Activated T-cell treated with anti-CD3 and anti-CD28 coated beads, Interleukin-2, amount 50 U/mL, for 1 hour (primary cell): Measurements from ENCODE around the gene URI1.
A peak's percentile ranks its signal among the peaks of the same experiment; 100 is the strongest.
"Not testable (repeated sequence)": the region's sequence is repeated elsewhere in the genome, so short reads cannot be mapped to it uniquely, and the experiment has no call there.

Experiments
- DNase-seq: peaks from one replicate; pipeline ENCODE4 v3.0.0-alpha.2; 2020

The URI1 gene, protein sequence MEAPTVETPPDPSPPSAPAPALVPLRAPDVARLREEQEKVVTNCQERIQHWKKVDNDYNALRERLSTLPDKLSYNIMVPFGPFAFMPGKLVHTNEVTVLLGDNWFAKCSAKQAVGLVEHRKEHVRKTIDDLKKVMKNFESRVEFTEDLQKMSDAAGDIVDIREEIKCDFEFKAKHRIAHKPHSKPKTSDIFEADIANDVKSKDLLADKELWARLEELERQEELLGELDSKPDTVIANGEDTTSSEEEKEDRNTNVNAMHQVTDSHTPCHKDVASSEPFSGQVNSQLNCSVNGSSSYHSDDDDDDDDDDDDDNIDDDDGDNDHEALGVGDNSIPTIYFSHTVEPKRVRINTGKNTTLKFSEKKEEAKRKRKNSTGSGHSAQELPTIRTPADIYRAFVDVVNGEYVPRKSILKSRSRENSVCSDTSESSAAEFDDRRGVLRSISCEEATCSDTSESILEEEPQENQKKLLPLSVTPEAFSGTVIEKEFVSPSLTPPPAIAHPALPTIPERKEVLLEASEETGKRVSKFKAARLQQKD

DNA sequence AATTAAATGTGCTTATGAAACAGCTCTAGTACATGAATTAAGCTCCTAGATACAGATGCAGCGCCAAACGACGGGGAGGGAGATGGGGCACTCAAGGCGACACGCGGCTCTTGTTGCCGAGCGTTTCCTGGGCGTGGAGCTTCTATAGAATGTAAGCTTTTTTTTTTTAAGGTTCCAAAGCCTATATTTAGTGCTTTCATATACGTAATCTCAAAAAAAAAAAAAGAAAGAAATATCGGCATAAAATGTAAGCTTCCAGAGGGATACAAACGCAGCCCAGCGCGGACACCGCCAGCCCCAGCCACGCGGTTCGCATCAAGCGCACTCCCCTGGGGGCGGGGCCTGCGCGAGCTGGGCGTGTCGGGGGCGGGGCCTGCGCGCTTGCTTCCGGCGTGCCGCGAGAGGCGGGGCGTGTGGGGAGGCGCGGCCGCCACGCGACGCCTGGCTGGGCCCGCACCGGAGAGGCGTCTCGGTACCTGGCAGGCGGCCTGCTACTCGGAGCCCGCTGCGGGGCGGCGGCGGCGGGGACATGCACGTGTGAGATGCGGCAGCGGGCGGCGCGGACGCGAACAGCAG is at the start of gene URI1:
Gene URI1 (plus strand): TSS at position 412 of the 576 bp plus-strand sequence. CDS start 309 bp downstream, outside the sequence.
- peak; percentile 98 for DNase-seq

DNA sequence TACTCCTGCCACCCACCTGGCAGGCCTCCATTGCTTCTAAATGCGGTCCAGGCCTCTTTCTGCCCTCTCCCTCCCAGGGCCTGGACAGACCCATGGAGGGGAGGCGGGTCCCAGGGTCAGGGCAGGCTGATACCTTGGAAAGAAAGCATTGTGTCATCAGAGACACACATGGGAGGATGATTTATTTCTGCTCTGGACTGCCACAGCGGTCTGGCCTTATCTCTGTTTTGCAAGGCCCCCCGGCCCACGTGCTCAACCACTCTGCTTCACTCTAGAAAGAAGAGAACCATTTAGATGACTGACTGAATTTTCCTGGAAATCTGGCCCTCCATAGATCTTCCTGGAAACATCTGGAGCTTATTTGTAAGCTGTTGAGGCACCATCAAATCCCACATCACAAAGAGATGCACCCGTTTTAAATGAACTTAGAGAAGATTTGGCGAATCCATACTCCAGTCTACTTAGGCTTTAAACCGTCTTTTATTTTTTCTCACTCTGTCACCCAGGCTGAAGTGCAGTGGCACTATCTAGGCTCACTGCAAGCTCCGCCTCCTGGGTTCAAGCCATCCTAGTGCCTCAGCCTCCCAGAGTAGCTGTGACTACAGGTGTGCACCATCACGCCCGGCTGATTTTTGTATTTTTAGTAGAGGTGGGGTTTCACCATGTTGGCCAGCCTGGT is 48.3 kb upstream of the URI1 start:
- DNase-seq, result no peak

DNA sequence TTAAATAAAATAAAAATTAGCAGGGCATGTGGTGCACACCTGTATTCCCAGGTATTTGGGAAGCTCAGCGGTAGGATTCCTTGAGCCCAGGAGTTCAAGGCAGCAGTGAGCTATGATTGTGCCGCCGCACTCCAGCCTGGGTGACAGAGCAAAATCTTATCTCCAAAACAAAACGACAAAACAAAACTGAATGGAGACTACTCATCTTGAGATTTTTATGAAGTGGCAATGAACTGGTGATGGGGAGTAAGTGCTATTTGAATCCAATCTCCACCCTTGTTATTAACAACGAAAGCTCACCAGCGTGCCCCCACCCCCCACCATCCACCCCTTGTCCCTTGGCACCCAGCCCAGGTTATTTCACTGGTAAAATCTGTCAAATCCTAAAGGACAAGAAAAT is 45.2 kb upstream of the URI1 start:
- no peak for DNase-seq

DNA sequence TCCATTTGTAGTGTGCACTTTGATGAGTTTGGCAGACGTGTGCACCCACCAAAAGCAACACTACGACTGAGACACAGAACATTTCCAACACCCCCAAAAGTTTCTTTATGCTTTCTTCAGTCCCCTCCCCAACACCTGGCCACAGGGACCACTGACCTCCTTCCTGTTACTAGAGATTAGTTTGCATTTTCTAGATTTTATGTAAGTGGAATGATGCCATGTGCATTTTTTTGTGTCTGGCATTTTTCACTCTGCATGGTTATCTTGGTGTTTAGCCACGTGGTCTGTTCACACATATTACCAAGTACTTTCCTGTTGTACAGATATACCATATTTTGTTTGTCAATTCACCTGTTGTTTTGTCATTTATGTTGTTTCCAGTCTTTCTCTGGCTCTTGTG is 44.6 kb upstream of the URI1 start:
- no peak for DNase-seq

DNA sequence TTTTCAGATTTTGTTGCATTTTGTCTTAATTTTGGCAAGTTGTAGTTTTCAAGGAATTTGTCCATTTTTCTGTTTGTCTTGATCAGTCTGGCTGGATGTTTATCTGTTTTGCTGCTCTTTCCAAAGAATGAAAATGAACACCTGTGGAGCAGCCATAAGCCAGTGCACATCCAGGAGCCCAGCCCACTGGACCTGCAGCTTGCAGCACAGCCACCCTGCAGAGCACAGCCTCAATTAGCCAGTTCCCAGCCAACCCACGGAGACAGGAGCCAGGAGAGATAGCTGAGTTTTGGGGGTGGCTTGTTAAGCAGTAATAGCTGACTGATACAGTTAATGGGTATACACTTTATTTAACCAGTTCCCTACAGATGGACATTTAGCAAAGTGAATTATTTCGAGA is 38.0 kb upstream of the URI1 start:
- no peak for DNase-seq

DNA sequence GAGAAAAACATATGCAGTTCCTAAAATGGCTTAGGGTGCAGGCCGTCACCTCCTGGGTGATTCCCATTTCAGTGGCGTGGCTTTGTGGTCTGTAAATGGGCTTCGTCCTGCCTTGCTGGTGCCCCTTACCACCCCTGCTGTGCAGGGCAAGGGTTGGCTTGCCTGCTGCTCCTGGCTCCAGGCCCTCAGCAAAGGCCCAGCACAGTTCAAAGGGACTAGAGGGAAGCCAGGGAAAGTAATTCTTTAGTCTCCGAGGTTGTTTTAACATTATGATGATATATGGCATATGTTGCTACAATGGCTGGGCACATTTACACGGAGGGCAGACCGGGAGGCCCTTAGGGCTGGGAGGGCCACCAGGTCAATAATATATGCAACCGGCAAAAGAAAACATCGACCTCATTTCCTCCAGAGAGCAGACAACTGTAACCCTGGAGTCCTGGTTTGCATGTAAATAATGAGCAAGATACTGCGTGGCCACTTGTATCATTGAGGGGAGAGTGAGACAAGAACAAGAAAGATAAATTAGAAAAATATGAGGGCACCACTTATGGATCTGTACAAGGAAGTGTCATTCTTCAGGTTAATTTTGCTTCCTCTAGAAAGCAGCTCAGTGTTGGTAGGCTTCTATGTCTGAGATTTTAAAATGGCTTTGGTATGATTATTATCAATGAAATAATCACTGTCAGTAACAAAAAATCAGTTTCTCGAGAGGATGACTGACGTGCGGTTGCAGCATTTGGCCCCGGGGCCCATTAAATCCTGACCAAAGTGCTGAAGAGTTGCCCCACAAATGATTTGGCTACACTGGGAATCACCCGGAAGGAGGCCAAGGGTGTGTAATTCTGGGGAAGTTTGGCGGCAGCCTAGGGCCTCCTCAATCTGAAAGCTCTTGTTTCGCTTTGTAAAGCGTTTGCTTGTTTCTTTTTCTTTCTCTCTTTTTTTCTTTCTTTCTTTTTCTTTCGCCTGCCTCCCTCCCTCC is 32.8 kb upstream of the URI1 start:
- no peak for DNase-seq

DNA sequence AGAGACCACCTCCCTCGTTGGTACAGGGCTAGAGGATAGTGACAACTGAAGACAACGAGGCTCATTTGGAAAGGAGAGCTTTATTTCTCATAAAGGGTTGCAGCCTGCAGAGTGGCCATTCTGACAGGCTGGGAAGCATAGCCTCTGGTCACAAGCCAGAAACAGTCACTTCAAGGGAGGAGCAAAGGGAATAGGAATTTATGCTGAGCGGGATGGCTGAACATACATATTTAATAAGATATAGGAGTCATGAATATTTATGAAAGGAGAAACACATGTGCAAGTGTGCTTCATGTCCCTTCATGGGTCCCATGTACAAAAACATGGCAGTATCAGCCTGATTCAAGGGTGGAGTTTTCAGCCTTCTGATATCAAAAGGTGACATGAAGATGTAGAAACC is 27.1 kb upstream of the URI1 start:
- DNase-seq, result no peak

DNA sequence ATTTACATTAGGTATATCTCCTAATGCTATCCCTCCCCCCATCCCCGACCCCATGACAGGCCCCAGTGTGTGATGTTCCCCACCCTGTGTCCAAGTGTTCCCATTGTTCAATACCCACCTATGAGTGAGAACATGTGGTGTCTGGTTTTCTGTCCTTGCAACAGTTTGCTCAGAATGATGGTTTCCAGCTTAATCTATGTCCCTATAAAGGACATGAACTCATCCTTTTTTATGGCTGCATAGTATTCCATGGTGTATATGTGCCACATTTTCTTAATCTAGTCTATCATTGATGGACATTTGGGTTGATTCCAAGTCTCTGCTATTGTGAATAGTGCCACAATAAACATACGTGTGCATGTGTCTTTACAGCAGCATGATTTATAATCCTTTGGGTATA is 26.2 kb upstream of the URI1 start:
- not testable (repeated sequence) for DNase-seq

DNA sequence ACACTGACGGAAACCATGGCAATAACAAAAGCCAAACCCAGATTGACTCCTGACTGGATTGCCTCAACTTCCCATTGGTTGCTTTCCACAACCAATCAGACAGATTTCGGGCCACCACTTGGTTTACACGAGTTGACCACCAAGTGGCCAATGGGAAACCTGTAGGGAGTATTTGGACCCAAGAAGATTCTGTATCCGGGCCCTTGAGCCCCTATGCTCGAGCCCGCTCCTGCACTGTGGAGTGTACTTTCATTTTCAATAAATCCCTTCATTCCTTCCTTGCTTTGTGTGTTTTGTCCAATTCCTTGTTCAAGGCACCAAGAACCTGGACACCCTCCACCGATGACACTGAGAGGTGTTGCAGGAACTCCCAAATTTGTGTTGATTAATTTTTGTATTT is 24.1 kb upstream of the URI1 start:
- no peak for DNase-seq

DNA sequence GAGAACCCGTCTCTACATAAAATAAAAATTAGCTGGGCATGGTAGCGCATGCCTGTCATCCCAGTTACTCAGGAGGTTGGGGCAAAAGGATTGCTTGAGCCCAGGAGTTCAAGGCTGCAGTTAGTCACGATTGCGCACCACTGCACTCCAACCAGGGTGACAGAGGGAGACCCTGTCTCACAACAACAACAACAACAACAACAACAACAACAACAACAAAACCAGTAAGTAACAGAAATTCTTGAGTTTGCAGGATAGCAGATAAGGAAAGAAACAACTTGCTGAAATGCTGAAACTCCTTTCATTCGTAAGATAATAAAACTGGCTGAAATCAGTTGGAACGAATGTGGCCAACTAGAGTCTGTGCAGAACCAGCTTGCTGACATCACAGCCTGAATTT is 23.1 kb upstream of the URI1 start:
- DNase-seq, result no peak

DNA sequence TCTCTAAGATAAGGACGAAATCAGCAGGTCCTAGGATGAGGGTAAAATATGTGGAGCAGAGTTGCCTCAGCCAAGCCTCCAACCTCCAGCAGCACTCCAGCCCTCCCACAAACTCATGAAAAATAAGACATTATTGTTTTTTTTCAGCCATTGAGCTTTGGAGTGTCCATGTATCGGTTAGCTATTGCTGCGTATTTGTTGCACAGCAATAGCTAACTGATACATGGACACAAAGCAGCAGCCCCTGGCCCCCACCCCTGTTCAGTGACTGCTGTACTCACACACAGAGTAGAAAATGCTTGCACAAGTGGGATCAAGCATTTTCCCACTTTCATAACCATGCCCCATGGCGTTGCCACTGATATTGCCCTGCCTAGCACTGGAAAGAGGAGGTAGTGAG is 19.1 kb upstream of the URI1 start:
- no peak for DNase-seq

DNA sequence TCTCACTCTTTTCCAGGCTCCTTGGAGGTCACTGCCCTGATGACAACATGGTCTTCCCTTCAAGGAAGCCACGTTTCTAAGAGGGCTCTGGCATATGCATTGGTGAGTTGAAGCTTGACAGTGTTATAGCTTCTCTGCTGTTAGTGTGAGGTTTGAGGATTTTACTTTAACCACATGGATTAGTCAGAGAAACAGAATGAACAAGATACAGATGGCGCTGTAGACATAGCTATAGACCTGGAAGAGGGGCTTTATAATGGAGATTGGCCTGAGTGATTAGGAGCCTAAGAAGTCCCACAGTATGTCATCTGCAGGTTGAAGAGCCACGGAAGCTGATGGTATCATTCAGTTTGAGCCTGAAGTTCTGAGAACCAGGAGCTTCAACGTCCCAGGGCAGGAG is 18.4 kb upstream of the URI1 start:
- DNase-seq, result no peak

DNA sequence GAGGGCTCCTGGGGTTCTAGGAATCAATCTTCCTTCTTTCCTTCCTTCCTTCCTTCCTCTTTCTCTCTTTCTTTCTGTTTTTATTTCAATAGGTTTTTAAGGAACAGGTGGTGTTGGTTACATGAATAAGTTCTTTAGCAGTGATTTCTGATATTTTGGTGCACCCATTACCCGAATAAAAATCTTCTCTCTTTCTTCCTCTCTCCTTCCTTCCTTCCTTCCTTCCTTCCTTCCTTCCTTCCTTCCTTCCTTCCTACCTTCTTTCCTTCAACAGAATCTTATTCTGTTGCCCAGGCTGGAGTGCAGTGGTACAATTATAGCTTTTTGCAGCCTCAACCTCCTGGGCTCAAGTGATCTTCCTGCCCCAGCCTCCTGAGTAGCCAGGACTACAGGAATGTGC is 16.0 kb upstream of the URI1 start:
- no peak for DNase-seq

DNA sequence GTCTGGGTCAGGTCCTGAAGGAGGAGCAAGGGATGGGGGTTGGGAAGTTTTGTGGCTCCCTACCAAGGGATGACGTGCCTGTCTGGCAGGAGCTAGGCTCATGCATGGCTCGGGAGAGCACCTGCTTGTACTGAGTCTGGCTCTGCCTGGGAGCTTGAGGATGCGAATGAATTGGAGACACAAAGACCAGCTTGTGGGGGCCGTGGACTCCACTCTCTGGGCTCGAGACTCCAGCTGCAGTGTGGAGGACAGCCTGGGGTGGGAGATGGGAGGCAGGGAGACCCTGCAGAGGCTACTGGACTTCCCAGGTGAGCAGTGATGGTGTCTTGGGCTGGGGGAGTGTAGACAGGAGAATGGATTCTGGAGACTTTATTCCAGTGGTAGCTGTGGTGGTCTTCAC is 15.2 kb upstream of the URI1 start:
- no peak for DNase-seq

DNA sequence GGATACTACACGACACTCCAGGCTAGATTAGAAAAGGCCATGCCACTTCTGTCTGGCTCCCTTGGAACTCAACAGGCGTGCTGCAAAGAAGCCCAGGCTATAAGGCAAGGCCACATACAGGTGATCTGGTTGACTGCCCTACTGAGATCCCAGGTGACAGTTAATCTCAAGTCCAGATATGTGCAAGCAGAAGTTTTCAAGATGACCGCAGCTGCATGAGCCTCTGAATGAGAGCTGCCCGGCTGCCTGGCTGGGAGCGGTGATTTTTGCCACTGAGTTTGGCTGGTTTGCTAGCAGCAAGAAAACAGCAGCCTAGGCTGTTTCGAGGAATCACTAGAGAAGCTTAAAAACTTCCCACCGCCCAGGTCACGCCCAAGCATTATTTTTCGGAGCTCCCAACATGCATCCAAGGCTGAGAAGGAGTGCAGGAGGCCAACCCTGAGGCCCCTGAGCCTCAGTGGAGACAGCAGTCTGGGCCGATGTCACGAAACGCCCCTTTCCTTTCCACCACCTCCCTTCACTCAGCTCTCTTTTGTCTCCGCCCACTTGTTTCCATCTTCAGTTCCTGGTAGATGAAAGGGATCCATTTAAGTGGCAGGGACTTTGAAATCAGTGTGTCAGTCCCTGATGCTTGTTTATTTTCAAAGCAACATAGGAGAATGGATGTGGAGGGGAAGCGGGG is 14.0 kb upstream of the URI1 start:
- DNase-seq, result no peak

DNA sequence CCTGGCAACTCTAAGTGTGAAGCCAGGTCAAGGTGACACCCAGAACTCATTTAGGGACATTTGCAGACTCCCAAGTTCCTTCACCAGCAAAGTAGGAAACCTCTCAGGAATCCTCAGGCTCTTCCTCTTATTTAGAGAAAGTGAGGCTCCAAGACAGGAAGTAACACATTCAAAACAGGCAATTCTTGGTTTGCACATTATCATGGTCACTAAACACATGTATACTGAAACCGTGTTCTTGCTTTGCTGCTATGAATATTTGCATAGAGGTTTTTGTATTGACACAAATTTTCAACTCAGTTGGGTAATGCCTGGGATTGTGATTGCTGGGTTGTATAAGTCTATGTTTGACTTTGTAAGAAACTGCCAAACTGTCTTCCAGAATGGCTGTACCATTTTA is 13.2 kb upstream of the URI1 start:
- no peak for DNase-seq

DNA sequence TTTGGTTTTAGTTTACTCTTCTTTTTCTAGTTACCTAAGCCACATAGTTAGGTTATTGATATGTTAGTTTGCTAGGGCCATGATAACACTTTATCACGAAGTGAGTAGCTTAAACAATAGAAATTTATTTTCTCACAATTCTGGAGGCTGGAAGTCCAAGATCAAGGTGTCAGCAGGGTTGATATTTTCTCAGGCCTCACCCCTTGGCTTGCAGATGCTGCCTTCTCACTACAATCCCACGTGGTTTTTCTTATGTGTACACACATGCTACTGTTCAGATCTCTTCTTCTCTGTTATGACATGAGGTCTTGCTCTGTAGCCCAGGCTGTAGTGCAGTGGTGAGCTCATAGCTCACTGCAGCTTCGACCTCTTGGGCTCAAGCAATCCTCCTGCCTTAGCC is 7.8 kb upstream of the URI1 start:
- no peak for DNase-seq

DNA sequence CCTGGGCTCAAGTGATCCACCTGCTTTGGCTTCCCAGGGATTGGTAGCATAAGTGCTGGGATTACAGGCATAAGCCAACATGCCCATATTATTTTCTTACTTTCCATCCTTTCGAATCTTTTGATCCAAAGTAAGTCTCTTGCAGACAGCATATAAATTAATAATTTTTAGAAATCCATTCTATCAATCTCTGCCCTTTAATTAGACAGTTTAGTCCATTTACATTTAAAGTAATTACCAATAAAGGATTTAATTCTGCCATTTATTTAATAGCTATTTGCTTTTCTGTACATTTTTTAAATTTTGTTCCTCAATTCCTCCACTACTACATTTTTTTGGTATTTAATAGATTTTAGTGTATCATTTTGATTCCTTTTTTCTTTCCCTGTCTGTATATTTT is 7.3 kb upstream of the URI1 start:
- no peak for DNase-seq

DNA sequence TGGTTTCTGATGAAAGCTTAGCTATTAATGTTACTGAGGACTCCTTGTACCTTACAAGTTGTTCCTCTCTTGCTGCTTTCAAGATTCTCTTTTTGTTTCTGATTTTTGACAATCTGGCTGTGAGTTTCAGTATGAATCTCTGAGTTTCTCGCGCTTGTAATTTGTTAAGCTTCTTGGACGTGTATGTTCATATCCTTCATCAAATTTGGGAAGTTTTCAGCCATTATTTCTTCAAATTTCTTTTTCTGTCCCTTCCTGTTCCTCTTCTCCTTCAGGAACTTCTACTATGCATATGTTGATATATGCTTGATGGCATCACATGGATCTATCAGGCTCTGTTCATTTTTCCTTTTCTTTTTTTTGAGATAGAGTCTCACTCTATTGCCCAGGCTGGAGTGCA is 5.6 kb upstream of the URI1 start:
- no peak for DNase-seq

DNA sequence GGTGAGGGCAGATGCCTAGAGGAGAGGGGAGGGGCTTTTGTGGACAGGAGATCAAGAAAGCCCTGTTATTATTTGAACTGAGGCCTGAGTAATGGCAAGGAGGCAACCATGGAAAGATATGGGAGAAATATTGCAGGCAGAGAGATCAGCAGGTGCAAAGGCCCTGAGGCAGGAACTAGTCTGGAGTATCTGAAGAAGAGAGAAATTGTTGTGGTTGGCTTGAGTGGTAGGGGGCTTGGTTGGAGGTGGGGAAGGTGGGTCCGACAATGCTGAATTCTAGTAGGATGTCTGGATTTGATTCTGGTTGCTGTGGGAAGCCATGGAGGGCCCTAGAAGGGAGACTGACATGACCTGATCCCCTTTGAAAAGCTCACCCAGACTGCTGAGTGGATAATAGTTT is 2.4 kb upstream of the URI1 start:
- no peak for DNase-seq

DNA sequence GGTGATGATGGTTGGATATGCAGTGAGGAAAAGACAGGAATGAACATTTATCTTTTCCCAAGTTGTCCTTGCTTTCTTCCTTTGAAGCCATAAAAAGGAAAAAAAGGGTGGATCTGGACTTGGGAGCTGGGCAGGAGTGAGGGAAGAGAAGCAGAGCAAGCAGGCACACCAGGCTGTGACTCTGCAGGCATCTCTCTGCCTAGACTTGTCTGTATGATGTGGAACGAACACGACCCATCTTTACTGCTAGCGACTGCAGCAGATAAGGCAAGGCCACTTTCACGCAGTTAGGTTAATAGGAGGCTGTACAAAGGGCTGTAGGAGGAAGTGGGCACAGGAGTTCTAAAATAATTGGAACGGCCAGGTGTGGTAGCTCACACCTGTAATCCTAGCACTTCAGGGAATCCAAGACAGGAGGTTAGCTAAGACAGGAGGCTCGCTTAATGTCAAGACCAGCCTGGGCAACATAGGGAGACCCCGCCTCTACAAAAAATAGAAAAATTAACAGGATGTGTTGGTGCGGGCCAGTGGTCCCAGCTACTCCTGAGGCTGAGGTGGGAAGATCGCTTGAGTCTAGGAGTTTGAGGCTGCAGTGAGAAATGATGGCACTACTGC is 961 bp upstream of the URI1 start:
- DNase-seq, result no peak
